GM21786 (cell line): ENCODE results near the gene PNMA8C.
"Not testable (repeated sequence)": the region's sequence is repeated elsewhere in the genome, so short reads cannot be mapped to it uniquely, and the experiment has no call there.

Source experiments
- ATAC-seq: cut with Tn5 transposase; IDR thresholded peaks from one replicate; pipeline ENCODE4 v1.9.1; 2021; ENCODE audit not compliant: unreplicated experiment

The PNMA8C gene

GRCh38 chr19:46411925-46412649 is 16.6 kb downstream of the PNMA8C start:
- no peak for ATAC-seq

DNA sequence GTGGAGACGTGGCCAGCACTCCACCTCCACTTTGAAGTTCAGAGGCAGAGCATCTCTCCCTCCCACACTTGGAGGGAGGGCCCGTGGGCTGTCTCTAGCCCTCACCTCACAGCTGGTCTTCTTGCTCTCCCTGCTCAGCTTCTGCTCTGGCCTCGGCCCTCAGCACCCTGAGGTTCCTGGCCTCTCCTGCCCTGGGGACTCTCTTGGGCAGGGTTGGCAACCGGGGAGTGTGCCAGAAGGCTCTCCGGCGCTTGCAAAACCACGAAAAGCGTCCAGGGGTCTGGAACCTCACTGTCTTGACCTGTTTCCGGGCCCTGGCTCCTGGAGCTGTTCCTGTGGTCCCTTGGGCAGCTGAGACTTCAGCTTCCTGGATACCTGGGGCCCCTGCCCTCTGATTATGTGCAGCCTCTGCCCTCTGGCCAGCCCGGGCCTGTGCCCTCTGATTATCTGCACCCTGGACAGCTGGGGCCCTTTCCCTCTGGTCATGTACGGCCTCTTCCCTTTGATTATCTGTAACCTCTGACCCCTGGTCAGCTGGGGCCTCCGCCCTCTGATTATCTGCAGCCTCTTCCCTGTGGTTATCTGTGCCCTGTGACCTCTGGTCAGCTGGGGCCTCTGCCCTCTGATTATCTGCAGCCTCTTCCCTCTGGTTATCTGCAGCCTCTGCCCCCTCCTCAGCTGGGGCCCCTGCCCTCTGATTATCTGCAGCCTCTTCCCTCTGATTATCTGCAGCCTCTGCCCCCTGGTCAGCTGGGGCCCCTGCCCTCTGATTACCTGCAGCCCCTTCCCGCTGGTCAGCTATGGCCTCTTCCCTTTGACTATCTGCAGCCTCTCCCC is 17.4 kb downstream of the PNMA8C start:
- no peak for ATAC-seq

DNA sequence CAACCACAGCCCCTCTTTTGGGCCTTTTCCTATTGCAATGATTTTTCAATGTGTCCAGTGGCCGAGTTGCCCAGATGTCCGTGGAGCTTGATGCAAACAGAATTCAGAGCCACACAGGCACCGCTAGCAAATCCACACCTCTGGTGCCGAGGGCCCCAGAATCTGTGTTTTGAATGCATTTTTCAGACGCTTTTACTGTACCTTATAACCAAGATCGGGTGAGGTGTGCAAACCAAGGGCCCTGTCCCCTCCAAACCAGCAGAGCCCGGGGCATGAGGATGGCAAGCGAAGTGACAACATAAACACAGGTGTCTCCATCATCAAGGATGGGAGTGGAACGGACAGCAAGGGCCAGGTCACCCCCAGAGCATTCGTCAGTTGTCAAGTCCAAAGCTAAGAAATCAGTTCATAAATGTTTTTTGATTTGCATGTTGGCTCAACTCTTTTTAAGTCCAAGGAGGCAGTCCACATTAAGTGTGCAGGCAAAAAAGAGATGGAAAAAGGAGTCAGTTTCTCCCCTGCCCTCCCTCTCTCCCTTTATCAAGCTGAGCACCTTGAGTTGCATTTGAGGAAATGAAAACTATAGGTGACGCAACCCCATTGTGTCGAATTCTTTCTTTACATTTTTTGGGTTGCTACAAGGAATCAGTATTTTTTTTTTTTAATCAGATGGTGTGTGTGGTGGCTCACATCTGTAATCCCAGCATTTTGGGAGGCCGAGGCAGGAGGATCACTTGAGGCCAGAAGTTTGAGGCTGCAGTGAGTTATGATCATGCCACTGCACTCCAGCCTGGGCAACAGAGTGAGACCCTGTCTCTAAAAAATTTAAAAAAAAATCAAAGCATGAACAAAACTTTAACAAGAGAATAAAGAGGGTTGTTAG is 18.3 kb downstream of the PNMA8C start:
- no peak for ATAC-seq

DNA sequence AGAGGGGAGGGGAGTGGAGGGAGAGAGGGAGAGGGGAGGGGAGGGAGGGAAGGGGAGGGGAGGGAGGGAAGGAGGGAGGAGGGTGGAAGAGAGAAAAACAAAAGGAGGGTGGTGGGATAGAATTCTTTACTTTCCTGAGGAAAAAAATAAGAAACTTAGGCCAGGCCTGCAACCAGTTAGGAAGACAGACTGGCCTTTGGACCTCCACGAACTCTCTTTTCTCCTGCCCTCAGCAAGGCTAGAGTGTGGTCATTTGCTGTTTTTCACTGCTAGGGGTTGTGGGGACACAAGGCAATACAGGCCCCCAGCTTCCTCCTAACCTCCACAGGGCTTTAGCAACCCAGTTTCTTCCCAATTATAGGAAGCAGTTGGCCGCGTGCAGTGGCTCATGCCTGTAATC is 19.5 kb downstream of the PNMA8C start:
- ATAC-seq = no peak

DNA sequence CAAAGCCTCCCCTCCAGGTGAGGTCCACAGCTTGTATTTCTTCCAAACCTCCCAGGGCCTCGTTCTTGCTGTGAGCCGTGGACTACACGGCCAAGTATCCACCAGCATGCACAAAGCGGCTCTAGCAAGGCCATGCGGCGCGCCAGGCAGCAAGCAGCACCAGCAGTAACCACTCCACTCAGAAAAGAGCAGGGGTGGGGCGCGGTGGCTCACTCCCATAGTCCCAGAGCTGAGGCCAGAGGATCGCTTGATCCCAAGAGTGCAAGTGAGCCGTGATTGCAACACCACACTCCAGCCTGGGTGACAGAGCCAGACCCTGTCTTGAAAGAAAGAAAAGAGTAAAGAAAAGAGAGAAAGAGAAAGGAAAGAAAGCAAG is 20.1 kb downstream of the PNMA8C start:
- ATAC-seq = no peak

DNA sequence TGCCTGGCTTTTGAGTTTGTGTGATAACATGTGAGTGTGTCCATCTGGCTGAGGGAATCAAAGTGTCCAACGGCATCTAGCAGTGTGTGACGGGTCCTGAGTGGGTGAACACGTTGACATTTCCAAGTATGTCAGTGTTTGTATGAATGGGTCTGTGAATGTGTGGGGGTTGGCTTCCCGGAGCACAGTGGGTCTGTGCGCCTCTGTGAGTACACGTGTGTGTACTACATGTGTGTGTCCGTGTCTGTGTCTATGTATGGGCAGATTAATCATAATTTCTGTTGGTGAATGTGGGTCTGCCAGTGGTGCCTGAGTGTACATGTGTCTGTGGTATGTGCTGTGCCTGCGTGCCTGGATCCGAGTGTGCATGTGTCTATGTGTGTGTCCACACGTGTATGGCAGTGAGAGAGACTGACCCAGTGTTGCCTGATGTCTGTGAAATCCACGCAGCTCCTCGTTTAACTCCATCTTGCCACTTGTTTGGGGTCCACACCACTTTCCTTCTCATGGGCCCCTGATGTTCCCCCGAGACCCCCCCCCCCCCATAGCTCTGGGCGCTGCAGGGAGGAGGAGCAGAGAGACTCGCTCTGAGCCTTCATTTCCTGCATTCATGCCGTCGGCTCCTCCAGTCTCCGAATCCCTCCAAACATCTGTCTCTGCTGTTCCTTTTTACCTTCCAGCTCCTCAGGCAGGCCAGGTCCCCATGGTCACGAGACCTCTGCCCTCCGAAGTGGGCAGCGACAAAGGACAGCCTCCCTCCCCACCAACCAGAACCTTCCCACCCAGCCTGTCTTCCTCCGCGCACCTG is 20.7 kb downstream of the PNMA8C start:
- ATAC-seq = no peak

GRCh38 chr19:46406976-46407375 is 21.8 kb downstream of the PNMA8C start:
- no peak for ATAC-seq

DNA sequence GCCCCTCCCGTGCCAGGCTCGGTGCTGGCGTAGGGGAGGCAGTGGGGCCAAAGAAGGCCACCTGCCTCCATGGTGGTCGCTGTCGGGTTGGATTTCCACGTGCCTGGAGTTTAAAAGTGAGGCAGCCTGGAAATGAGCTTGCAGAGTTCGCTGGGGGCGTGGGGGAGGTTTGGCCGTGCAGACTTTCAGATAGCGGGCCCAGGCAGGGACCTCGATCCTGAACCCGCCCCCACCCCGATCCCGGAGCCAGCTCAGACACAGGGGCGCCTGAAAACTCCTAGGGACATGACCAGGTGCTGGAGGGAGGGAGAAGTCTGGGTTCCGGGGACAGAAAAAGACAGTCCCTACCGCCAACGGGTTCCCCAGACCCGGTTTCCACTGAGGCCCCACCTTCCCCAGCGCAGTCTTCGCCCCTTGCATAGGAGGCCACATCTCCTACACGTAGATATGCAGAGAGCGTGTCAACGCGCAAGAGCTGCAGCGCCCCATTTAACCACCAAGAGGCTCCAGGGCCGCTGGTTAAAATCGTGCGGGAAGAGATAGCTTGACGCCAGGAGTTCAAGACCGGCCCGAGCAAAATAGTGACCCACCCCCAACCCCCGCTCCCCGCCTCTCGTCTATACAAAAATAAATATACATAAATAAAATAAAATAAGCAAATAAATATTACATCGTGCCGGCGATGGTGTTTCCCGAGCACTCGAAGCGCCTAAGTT is 23.8 kb downstream of the PNMA8C start:
- ATAC-seq = no peak

DNA sequence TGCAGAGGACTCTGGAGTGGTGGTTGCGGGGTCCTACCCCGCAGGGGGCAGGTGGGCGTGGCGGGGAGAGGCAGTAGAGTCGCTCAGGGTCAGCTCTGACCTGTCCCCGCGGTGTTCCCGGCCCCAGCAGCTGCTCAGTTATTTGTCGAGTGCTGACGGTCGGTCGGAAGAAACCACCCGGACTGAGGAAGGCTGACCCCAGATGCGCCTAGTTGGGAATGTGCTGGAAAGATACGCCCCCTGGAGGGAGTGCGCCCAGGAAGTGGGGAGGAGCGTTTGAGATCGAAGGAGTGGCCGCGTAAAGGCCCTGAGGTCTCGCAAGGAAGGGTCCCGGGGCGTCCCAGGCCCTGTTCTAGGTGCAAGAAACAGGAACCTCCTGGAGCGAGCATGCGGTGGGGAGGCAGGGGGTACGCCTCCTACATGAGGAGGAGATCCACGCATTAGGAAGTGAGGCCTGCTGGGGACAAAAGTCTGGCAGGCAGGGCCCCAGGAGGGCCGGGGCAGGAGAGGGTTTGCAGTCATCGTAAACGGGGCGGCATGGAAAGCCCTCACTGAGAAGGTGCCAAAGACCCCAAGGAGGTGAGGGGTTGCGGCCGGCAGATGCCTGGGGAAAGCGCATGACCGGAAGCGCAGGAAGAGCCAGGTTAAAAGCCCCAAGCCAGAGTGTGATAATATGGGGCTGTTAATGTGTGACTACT is 24.5 kb downstream of the PNMA8C start:
- no peak for ATAC-seq

DNA sequence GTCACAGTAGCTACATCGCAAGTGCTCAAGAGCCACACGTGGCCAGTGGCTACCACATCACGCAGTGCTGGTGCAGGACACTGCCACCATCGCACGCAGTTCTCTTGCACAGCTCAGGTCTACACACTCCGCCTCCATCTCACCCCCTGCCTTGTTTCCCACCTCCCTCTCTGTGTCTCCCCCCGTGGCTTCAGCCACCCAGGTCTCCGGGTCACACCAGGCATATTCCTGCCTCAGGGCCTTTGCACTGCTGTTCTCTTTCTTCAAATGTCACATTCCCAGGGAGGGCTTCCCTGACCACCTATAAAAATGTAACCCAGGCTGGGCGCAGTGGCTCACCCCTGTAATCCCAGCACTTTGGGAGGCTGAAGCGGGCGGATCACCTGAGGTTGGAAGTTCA is 26.0 kb downstream of the PNMA8C start:
- ATAC-seq = no peak

DNA sequence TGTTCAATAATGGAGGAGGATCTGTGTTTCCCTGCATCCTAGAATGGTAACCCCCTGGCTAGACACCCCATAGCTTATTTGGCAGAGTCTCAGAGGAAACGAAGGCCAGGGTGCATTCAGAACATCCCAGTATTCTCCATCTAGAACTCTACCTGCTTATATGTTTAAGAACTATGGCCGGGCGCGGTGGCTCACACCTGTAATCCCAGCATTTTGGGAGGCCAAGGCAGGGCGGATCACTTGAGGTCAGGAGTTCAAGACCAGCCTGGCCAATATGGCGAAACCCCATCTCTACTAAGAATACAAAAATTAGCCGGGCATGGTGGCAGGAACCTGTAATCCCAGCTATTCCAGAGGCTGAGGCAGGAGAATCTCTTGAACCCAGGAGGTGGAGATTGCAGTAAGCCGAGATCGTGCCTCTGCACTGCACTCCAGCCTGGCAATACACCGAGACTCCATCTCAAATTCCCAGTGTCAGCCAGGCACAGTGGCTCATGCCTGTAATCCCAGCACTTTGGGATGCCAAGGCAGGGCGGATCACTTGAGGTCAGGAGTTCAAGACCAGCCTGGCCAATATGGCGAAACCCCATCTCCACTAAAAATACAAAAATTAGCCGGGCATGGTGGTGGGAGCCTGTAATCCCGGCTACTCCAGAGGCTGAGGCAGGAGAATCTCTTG is 30.8 kb downstream of the PNMA8C start:
- ATAC-seq = not testable (repeated sequence)

GRCh38 chr19:46394402-46394797 is 34.3 kb downstream of the PNMA8C start:
- no peak for ATAC-seq

DNA sequence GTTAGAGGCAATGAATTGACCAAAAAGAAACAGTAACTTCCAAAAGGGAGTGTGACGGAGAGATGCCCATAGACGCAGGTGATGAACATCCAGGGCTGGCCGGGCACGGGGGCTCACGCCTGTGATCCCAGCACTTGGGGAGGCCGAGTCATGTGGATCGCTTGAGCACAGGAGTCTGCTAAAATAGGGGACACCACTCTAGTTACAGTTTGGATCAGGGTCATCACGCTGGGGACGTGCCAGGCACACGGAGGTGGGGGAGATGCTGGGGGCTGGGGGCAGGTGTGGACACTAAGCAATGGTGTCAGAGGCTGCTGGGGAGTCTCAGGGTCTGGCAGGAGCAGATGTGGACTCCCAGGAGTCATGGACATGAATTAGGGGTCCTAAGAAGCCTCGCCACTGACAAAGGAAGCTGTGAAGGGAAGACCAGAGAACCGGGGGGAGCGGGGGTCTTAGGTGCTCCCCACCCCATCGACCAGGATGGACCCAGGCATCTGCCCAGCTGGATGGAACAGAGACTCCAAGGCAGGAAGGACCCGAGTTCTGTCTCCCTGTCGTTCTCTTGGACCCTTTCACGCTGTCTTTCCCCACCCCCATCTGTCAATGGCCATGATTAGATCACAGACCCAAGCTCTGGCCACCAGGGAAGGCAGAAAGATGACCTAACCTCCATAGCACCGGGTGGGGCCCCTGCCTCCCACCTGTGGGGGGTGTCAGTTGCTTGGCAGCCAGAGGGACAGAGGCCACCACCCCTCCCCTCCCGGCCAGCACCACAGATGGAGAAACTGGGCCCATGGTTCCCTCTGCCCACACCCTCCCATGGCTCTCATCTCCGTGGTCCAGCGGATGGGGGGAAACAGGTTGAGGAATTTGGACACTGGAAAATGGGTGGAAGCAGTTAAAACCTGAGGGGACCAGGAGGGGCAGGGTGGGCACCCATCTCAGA is 35.0 kb downstream of the PNMA8C start:
- no peak for ATAC-seq

- ATAC-seq = no peak
These were observed 35.9 kb downstream of the PNMA8C start for GRCh38 chr19:46392837-46393236.

- no peak for ATAC-seq
These were observed 36.4 kb downstream of the PNMA8C start for GRCh38 chr19:46392252-46392801.

GRCh38 chr19:46391296-46392251 is 37.2 kb downstream of the PNMA8C start:
- no peak for ATAC-seq
